BJ (cell line): Measurements from ENCODE around the gene GABBR2. TPM values are rescaled to one million over a fixed set of nuclear protein-coding genes. Genes with fewer than 3 reads are reported as not detected.

Experiments used
- CTCF ChIA-PET: fragments of 350-600 bp; formaldehyde crosslinking; extraction: SDS; loops from one replicate; lab custom pipeline; 2021; ENCODE audit warnings: antibody characterized with exemption, inconsistent platforms; lab: Yijun Ruan, JAX
- POLR2A ChIA-PET: fragments of 300-600 bp; sonication (Branson Sonifier 250); formaldehyde crosslinking; extraction: SDS; loops from one replicate; lab custom pipeline; 2021; ENCODE audit warnings: antibody characterized with exemption; lab: Charles Lee
- DNase-seq: peaks from one replicate; pipeline ENCODE4 v3.0.0-alpha.2; 2011; ENCODE audit warnings: low read depth
- H3K27me3 ChIP-seq: 2 replicates; pipeline ENCODE4 v1.6.0; 2011; ENCODE audit warnings: low read length; ENCODE audit not compliant: control insufficient read depth, insufficient read depth
- H3K36me3 ChIP-seq: 2 replicates; pipeline ENCODE4 v1.5.1; 2011; ENCODE audit warnings: low read length; ENCODE audit not compliant: control insufficient read depth, insufficient read depth
- H3K4me3 ChIP-seq: 2 replicates; pipeline ENCODE4 v1.5.1; 2011; ENCODE audit warnings: low read depth, mild to moderate bottlenecking, control low read depth, low read length
- polyA plus RNA-seq: library from polyadenylated mRNA; depleted of rRNA; stranded (reverse); fragments of >200 nt; gene quantifications from 2 replicates; pipeline ENCODE4 v1.2.3, GENCODE V29; 2011
- TF ChIP-seq, protein P1 (sequence below): IDR thresholded peaks from 2 replicates; pipeline ENCODE4 v1.5.1; 2011; ENCODE audit warnings: low read depth, mild to moderate bottlenecking, control low read depth, inconsistent platforms, low read length, moderate library complexity; ENCODE audit not compliant: insufficient read depth

GABBR2 gene
- polyA plus RNA-seq, 1 experiment, result 1.6 TPM

DNA sequence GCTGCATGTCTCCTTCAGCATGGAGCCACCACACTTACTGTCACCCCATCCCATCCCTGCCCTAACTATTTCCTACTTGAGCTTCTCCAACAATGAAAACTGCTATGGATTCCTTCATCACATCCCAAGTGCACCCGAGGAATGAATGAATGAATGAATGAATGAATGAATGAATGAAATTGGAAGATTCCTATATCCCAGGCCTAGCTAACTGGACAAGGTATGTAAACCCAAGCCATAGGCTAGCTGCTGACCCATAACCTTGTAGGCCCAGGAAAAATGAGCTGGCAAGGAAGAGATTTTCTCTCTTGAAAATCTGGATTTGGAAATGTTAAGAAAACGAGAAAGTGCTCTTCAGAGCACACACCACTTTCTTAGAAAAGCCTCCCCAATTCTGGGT, 97.4 kb downstream of the GABBR2 start:
- H3K36me3 ChIP-seq, result no peaks in the 10 kb centered on the region
- DNase-seq, result no peak
- peaks cover 4% of the 10 kb centered on the region for H3K27me3 ChIP-seq
- TF ChIP-seq, protein P1, sequence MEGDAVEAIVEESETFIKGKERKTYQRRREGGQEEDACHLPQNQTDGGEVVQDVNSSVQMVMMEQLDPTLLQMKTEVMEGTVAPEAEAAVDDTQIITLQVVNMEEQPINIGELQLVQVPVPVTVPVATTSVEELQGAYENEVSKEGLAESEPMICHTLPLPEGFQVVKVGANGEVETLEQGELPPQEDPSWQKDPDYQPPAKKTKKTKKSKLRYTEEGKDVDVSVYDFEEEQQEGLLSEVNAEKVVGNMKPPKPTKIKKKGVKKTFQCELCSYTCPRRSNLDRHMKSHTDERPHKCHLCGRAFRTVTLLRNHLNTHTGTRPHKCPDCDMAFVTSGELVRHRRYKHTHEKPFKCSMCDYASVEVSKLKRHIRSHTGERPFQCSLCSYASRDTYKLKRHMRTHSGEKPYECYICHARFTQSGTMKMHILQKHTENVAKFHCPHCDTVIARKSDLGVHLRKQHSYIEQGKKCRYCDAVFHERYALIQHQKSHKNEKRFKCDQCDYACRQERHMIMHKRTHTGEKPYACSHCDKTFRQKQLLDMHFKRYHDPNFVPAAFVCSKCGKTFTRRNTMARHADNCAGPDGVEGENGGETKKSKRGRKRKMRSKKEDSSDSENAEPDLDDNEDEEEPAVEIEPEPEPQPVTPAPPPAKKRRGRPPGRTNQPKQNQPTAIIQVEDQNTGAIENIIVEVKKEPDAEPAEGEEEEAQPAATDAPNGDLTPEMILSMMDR, result no peak
- no peak overlapping the region for H3K4me3 ChIP-seq
- CTCF ChIA-PET, result no interaction called here
- POLR2A ChIA-PET, result no interaction called here

DNA sequence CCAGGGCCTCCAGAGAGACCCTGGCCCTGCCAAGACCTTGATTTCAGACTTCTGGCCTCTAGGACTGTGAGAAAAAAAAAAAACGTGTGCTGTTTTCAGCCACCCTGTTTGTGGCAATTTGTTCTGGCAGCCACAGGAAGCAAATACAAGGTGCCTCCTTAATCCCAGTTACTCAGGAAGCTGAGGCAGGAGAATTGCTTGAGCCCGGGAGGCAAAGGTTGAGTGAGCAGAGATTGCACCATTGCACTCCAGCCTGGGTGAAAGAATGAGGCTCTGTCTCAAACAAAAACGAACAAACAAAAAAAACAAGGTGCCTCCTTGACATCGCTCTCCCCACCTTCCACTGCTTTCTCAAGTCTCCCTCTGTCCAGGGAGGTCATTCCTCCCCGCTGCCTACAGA, 98.0 kb downstream of the GABBR2 start:
- no peak for DNase-seq
- CTCF ChIA-PET, result no interaction called here
- Histone ChIP-seq H3K27me3 (peaks cover 4% of the 10 kb centered on the region), H3K4me3 (no peak overlapping the region), H3K36me3 (no peaks in the 10 kb centered on the region)
- POLR2A ChIA-PET, result no interaction called here
- TF ChIP-seq, protein P1, result no peak

DNA sequence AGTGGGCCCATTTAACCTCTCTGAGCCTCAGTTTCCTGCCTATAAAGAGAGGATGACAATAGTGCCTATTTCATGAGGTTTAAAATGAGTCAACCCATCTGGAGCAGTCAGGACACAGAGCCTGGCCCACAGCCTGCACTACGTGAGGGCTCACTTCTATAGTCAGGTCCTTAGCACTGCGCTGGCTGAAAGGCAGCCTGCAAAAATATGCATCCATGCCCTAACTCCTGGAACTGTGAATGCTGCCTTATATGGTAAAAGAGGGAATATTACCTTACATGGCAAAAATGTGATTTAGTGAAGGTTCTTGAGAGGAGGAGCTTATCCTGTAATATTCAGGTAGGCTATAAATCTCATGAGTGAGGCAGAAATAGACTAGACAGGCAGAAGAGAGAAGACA, 98.5 kb downstream of the GABBR2 start:
- TF ChIP-seq, protein P1, result no peak
- Histone ChIP-seq H3K4me3 (no peak overlapping the region), H3K27me3 (peaks cover 5% of the 10 kb centered on the region), H3K36me3 (no peaks in the 10 kb centered on the region)
- POLR2A ChIA-PET, result no interaction called here
- DNase-seq, result no peak
- CTCF ChIA-PET, result no interaction called here

DNA sequence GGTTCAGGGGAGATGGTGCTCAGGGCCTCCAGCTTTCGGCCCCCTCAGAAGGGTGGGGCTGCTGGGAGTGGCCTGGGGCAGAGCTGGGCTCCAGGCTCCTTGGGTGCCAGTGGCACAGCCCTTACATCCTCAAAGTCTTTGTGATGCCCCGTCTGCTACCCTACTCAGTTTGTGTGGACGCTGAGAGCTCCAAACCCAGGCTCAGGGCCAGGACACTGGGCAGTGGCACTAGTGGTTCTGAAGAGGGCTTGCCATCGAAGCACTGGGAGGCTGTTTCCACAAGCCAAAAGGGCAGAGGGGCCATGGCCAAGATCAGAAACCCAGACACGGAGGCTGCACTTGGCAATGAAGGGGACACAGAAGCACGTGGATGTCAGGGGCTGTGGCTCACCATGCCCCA, 99.1 kb downstream of the GABBR2 start:
- peaks cover 2% of the 10 kb centered on the region for H3K27me3 ChIP-seq
- ChIA-PET CTCF (no interaction called here), POLR2A (no interaction called here)
- H3K36me3 ChIP-seq, result no peaks in the 10 kb centered on the region
- TF ChIP-seq, protein P1, result no peak
- no peak for DNase-seq
- no peak overlapping the region for H3K4me3 ChIP-seq

DNA sequence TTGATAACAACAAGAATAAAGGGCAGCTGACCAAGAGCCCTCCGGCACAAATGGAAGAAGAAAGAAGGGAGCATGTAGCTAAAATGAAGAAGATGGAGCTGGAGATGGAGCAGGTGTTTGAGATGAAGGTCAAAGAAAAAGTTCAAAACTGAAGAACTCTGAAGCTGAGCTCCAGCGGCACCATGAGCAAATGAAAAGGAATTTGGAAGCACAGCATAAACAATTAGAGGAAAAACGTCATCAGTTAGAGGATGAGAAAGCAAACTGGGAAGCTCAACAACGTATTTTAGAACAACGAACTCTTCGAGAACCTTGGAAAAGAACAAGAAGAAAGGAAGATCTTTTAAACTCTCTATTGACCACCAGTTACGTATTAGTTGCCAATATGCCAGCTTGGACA, 100.9 kb downstream of the GABBR2 start:
- CTCF ChIA-PET, result interaction anchor here (0.7 to 1.2 kb wide), 2 partner anchors 8 to 179 kb away, joined by 3 read pairs; no protein-coding TSS in a partner anchor
- no peak for DNase-seq
- POLR2A ChIA-PET, result no interaction called here
- TF ChIP-seq, protein P1, result no peak
- Histone ChIP-seq H3K27me3 (peaks cover 2% of the 10 kb centered on the region), H3K36me3 (no peaks in the 10 kb centered on the region), H3K4me3 (no peak overlapping the region)
